Measurements from ENCODE around the gene PI4K2B.
"Not testable (repeated sequence)": the region's sequence is repeated elsewhere in the genome, so short reads cannot be mapped to it uniquely, and the experiment has no call there.

PI4K2B gene

DNA sequence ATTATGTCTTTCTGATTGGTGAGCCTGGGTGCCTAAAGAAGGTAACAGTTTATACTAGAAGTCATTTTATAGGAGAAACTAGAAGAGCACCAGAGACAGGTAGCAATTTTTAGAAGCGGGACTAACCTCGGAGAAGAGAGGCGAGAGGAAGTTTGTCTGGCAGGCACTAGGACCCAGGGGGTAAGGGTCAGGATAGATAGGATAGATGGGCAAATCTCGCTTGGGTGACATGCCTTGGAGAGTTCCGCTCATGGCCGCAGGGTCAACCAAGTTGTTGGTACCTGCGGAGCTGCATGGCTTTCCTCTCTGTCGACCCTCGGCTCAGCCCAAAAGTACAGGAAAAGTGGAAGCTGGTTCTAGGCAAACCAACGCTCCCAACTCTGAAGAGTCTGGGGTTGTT is 11.3 kb downstream of the PI4K2B start:
- no peak for DNase-seq

DNA sequence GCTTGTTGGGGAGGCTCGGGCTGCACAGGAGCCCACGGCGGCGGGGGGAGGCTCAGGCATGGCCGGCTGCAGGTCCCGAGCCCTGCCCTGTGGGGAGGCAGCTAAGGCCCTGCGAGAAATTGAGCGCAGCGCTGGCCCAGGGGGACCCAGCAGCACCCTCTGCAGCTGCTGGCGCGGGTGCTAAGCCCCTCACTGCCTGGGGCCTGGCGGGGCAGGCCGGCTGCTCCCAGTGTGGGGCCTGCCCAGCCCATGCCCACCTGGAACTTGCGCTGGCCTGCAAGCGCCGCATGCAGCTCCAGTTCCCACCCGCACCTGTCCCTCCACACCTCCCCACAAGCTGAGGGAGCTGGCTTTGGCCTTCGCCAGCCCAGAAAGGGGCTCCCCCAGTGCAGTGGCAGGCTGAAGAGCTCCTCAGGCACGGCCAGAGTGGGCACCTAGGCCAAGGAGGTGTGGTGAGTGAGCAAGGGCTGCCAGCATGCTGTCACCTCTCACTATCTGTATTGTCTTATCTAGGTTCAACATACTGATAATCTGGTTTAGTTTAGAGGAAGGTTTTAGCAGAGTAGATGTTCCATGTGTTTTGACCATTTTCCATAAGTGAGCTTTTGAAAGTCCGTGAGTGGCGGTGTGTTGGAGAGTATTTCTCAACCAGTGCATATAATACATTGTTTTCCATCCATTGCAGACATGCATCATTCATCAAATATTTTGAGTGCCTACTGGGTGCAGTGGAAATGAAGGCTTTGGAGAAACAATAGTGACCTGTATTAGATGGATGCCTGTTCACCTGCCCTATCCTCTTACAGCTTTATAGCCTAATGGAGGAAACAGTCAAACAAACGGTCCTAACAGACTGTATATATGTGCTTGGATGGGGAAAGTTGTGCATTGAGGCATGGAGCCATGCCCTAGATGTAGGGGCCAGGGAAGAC is 13.1 kb downstream of the PI4K2B start:
- no peak for DNase-seq

DNA sequence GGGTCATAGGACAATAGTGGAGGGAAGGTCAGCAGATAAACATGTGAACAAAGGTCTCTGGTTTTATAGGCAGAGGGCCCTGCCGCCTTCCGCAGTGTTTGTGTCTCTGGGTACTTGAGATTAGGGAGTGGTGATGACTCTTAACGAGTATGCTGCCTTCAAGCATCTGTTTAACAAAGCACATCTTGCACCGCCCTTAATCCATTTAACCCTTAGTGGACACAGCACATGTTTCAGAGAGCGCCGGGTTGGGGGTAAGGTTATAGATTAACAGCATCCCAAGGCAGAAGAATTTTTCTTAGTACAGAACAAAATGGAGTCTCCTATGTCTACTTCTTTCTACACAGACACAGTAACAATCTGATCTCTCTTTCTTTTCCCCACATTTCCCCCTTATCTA is 15.0 kb downstream of the PI4K2B start:
- DNase-seq: not testable (repeated sequence)

DNA sequence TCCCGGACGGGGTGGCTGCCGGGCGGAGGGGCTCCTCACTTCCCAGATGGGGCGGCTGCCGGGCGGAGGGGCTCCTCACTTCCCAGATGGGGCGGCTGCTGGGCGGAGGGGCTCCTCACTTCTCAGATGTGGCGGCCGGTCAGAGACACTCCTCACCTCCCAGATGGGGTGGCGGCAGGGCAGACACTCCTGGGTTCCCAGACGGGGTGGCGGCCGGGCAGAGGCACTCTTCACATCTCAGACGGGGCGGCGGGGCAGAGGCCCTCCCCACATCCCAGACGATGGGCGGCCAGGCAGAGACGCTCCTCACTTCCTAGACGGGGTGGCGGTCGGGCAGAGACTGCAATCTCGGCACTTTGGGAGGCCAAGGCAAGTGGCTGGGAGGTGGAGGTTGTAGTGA is 15.7 kb downstream of the PI4K2B start:
- not testable (repeated sequence) for DNase-seq

DNA sequence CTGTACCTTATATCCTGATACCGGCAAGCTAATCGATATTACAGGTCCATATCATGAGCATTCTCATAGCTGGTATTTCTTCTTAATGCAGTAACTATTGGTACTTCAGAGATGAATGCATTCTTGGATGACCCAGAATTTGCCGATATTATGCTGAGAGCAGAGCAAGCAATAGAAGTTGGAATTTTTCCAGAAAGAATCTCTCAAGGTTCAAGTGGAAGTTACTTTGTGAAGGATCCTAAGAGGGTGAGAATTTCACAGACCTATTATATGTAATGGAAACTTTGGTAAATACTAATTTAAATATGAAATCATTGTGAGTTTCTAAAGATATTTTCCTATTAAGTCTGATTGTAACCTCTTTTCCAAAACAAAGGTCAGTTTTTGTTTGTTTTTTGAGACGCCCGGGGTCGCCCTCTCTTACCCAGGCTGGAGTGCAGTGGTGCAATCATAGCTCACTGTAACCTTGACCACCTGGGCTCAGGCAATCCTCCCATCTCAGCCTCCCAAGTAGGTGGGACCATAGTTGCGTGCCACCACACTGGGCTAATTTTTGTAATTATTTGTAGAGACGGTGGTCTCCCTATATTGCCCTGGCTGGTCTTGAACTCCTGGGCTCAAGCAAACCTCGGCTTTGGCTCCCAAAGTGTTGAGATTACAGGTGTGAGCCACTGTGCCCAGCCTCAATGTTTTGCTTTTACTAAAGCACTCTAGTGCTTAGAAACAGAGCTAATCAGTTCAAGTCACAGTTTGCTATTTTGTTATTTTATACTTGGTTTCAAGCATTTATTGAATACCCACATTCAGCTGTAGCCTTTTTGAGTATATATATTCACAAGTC is 18.6 kb downstream of the PI4K2B start:
- DNase-seq: no peak

DNA sequence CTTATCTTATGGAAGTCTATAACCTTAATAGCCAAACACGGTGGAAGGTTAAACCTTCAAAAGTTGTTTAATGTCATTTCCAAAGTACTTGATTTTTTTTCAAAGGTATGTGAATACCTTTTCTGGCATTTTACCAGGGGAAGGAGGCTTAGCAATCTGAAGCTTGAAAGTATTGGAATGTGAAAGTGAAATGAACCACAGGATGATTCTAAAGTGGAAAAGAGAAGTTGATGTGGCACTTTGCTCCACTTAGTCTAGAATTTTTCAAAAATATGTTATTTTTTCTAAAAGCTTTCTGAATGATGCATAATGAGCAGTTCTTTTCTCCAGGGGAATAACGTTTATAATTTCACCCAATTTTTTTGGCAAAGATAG is 19.2 kb downstream of the PI4K2B start:
- no peak for DNase-seq

DNA sequence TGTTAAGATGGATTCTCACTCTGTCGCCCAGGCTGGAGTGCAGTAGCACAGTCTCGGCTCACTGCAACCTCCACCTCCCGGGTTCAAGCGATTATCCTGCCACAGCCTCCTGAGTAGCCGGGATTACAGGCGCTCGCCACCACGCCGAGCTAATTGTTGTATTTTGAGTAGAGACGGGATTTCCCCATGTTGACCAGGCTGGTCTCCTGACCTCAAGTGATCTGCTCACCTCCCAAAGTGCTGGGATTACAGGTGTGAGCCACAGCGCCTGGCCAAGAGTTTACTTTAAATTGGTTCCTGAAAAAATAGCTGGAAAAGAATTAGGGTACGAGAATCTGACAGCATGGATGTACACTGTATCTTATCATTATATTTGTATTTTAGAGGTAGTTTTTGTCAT is 20.0 kb downstream of the PI4K2B start:
- DNase-seq: not testable (repeated sequence)

DNA sequence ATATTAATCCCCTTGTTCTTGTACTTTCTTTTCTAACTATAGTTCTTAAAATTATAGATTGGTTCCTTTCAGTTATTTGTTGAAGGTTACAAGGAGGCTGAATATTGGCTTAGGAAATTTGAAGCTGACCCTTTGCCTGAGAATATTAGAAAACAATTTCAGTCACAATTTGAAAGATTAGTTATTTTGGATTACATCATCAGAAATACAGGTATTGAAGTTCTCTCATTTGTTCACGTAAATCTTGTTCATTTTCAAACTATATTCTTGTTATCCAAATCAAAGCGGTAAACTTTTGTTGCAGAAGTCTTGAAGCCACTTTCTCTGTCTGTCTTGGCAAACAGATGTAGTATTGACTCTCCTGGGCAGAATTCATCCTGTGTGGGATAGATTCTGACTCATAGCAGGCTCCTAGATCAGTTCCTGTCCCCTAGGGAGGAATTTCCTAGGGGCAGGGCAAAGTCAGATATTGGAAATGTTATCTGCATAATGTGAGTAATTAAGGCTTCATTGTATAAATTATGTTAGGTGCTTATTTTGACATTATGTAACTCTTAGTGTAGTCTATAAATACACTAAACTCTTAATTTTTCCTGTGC is 25.2 kb downstream of the PI4K2B start:
- DNase-seq: no peak

DNA sequence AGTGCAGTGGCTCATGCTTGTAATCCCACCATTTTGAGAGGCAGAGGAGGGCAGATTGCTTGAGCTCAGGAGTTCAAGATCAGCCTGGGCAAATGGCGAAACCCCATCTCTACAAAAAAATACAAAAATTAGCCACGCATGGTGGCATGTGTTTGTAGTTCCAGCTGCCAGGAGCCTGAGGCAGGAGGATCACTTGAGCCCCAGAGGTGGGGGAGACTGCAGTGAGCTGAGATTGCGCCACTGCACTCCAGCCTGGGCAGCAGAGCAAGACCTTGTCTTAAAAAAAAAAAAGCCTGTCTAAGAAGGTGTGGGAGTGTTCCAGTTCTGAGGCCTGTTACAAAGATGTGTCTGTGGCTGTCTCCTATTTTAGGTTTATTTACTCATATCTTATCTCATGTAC is 38.0 kb downstream of the PI4K2B start:
- DNase-seq: no peak

DNA sequence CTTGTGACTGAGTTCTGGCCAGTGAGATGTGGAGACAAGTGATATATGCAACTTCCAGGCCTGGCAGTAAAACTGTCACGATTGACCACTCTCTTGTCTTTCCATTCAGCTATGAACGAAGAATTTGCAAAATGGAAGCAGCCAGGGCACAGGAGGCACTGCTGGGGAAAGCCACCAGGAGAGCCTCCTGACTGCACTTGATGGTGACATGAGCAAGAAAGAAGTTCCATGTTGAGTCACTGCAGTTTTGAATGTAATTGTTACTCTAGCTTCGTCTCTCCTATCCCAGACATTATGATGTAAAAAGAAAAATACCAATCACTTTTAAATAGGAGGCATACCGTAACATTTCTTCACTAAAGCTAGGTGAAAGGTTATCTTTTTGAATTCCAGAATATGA is 46.4 kb downstream of the PI4K2B start:
- DNase-seq: no peak

DNA sequence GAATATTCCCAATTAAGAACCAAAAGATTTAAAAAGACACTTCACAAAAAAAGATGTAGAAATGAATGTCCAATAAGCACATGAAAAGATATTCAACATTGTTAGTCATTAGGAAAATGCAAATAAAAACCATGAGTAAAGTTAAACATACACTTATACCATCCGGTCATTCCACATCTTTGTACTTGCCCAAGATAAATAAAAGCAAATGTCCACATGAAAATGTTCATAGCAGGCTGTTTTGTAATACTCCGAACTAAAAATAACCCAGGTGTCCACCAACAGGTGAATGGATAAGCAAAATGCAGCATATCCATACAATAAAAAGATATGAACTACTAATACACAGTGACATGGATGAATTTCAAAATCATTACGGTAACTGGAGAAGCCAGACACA is 50.1 kb downstream of the PI4K2B start:
- DNase-seq: no peak

DNA sequence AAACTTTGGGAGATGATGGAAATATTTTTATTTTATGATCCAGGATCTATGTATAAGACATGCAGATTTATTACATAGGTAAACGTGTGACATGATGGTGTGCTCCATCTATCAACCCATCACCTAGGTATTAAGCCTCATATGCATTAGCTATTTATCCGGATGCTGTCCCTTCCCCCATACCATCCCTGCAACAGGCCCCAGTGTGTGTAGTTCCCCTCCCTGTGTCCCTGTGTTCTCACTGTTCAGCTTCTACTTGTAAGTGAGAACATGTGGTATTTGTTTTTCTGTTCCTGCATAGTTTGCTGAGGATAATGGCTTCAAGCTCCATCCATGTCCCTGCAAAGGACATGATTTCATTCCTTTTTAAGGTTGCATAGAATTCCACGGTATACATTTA is 50.6 kb downstream of the PI4K2B start:
- no peak for DNase-seq

DNA sequence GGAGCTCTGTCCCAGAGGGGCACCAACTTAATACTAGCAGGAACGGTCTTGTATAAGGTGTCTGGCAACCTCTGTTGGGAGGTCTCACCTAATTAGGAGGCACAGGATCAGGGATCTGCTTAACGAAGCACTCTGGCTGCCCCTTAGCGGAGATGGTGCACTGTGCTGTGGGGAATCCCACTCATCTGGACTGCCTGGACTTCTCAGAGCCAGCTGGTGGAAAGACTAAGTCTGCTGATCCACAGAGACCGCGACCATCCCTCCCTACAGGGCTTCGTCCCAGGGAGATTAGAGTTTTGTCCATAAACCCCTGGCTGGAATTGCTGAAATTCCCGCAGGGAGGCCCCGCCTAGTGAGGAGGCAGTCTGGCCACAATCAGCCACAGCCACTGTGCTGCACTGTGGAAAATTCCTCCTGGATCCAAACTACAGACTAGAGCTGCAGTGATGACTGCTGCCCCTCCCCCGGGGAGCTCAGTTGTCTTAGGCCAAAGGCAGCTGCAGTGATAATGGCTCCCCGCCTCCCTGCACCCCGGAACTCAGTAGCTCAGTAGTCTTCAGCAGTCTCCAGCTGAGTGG is 56.7 kb downstream of the PI4K2B start:
- DNase-seq: no peak

DNA sequence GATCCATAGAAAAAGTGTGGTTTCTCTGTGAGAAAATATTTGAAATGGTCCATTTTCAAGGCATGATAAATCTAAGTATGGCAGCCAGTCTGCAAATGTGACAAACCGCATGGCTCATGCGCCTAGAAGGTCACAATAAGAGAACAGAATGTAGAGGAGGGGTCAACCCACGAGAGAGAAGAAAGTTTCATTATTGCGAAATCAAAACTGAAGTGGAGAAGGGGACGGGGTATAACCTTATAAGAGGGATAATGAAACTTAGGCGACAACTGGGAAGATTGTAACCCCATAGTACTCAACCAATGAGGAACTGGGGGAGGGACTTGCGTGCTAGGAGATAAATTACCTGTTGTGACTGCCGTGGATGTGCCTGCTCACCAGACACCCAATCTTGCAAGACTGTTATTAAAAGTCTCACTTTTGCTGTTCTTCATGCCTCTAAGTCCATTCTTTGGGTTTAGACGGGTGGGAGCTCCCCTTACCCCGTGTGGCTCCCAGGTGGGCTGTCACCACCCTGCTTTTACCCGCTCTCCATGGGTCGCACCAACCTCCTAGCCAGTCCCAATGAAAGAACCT is 57.4 kb downstream of the PI4K2B start:
- DNase-seq: no peak

DNA sequence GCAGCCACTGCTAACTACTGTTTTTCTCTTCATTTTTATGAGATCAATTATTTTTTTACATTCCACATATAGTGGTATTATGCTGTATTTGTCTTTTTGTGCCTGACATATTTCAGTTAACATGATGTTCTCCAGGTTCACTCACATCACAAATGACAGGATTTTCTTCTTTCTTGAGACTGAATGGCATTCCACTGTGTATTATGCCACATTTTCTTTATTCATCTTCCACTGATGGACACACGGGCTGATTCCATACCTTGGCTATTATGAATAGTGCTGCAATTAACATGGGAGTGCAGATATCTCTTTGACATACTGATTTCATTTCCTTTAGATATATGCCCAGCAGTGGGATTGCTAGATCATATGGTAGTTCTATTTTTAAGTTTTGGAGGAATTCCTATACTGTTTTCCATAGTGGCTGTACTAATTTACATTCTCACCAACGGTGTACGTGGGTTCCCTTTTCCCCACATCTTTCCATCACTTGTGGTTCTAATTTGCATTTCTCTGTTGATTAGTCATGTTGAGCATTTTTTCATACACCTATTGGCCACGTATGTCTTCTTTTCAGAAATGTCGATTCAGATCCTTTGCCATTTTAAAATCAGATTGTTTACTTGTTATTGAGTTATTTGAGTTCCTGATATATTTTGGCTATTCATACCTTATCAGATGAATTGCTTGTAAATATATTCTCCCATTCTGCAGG is 63.9 kb downstream of the PI4K2B start:
- no peak for DNase-seq

DNA sequence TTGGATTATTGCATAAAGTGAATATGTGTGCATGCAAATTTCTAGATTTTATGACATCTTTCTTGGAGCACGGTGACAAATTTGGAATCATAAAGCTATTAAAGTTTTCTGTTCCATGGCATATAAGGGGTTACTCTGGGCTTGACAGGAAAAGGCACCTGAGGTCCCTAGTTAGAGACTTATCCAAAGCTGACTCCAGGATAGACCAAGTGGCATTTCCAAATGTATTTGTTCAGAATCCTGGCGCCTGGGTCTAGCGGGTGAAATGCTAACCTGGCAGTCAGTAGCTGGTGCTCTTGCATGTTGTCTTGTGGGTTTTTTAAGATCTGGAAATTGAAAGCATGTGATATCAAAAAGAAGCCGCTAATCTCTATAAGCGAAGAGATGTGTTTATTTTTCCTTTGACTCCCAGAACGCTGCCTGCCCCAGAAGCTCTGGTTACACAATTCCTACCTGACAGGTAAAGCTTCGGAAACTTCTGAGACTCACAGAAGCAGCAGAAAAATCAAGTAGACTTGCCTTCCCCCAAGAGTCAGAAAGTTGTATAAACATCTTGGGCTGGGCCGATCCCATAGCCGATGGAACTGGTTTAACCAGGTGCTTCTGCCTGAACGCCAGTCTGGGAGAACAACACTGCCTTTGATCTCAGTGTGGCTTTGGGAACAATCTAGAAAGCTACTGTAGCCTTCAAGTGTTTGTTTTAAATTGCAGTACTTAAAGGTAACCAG is 65.8 kb downstream of the PI4K2B start:
- DNase-seq: no peak

DNA sequence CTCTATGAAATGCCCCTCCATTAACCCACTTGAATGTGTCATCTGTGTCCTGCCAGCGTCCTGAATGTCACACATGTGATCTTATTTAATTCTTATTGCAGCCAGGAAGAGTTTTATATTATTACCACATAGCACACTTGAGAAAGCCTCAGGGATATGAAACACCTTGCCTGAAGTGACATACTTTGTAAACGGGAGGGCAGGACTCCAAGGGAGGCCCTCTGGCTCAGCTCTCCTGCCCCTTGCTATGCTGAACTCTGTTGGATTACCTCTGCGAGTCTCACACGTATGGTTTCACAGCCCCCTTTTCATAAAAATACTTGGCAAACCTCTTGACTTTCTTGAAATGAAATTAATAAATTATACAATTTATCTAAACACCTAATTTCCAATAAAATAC is 67.6 kb downstream of the PI4K2B start:
- no peak for DNase-seq

DNA sequence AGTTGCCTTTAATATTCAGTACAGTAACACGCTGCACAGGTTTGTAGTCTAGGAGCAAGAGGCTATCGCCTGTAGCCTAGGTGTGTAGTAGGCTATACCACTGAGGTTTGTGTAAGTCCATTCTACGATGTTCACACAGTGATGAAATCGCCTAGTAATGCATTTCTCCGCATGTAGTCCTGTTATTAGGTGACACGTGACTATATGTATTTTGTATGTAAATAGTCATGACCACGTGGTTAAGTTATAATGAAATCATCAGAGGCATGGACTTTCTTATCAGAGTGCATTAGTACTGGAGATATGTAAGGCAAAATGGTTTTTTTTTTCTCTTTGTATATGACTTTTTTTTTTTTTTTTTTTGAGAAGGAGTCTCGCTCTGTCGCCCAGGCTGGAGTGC is 68.8 kb downstream of the PI4K2B start:
- no peak for DNase-seq

DNA sequence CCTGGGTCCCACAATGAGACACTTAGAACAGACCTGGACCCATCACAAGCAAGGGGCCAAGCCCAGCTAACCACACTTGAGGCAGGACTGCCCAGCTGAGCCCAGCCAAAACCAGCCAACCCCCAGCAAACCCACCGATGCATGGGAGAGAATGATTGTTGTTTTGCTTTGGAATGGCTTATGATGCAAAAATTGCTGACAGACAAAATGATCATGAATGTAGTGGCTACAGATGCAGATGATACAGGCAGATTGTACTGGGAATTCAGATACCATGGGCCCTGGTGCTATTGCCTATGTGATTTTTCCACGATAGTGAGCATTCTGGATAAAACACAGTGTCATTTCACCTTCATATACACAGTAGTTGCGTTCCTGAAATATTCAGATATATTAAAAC is 69.7 kb downstream of the PI4K2B start:
- no peak for DNase-seq

DNA sequence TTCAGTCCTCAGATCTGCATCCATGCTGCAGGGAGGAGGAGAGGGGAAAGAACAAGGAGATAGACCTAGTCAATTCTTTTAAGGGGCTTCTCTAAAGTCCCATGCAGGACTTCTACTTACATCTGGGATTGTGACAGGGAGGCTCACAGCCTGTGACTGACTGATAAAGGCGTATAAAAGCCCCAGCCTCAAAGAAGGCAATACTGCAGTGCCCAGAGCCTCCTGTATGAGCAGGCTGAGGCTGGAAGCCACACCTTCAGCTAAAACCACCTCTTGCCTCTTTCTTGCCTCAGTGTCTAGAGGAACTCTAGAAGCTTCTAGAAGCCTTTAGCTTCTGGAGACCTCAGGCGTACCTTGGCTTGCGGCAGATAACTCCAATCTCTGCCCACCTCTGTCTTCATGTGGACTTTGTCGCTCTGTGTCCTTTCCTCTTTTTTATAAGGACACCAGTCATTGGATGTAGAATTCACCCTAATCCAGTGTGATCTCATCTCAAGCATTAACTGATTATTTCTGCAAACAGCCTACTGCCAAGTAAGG is 72.8 kb downstream of the PI4K2B start:
- DNase-seq: no peak

DNA sequence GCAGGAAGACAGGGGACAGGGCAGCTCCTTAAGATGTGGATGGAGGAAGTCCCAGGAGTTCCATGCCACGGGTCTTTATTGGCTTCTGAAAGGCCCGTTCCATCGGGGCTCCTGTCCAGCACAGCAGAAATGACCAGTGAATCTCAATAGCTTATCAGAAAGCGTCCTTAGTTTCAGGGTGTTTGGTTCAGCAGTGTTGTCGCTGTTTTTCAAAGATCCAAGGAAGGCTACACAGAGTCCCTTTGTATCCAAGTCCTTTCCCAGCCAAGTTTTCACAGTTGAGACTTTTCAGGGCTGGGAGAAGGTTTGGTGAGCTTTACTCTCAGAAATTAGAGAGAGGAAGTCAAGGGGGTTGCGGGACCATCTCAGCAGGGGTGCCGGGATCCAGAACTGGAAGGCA is 73.8 kb downstream of the PI4K2B start:
- DNase-seq: no peak

All from NCI-H446 (cell line).